HFFc6 (cell line): ENCODE data around the gene SPHK2. TPM values are rescaled to one million over a fixed set of nuclear protein-coding genes. Genes with fewer than 3 reads are reported as not detected.

ENCODE experiments used
- DNase-seq: peaks from one replicate; pipeline ENCODE4 v3.0.0-alpha.2; 2018
- H3K27ac Mint-ChIP-seq: 2 replicates; pipeline ENCODE4 v1.8.0; 2020; ENCODE audit warnings: mild to moderate bottlenecking, mixed read lengths
- H3K27me3 Mint-ChIP-seq: 2 replicates; pipeline ENCODE4 v1.8.0; 2021; ENCODE audit warnings: mild to moderate bottlenecking, moderate library complexity, mixed read lengths; ENCODE audit not compliant: insufficient read depth
- H3K36me3 Mint-ChIP-seq: 2 replicates; pipeline ENCODE4 v1.8.0; 2021; ENCODE audit warnings: low read depth, mixed read lengths
- H3K4me1 Mint-ChIP-seq: 2 replicates; pipeline ENCODE4 v1.8.0; 2020; ENCODE audit warnings: low read depth, mixed read lengths
- H3K4me3 Mint-ChIP-seq: 2 replicates; pipeline ENCODE4 v1.8.0; 2020; ENCODE audit warnings: mild to moderate bottlenecking, moderate library complexity, mixed read lengths
- H3K9me3 Mint-ChIP-seq: 2 replicates; pipeline ENCODE4 v1.8.0; 2020; ENCODE audit warnings: mild to moderate bottlenecking, mixed read lengths
- CTCF ChIP-seq: fragments of 200-600 bp; sonication (generic); IDR thresholded peaks from 2 replicates; pipeline ENCODE4 v1.5.0; 2021; ENCODE audit warnings: antibody characterized with exemption, mild to moderate bottlenecking
- total RNA-seq, 6 experiments: library from RNA; stranded (reverse); fragmentation: NEBNext Ultra II Directional; extraction: Animal tissue kit (Norgen Biotek cat#: 25700); gene quantifications; 2 replicates in 1 of 6; 3 replicates in 5 of 6; pipeline ENCODE4 v1.2.3, GENCODE V29; 2021

Gene SPHK2
- total RNA-seq, 6 experiments from 2014 or later: 20.1 to 34.0 (median 23.4) TPM

- no peak for TF ChIP-seq CTCF
- Mint-ChIP-seq H3K27me3 (peaks cover 24% of the 10 kb centered on the region), H3K27ac (peak overlapping the region; percentile 43), H3K4me1 (peaks cover 16% of the 10 kb centered on the region; the same call in 1 of the 2 replicates), H3K36me3 (peaks cover 31% of the 10 kb centered on the region), H3K4me3 (peak overlapping the region; percentile 6), H3K9me3 (no peaks in the 10 kb centered on the region)
- no peak for DNase-seq
Measured at GRCh38 chr19:48613852-48614435, 5.4 kb upstream of the SPHK2 start.

GRCh38 chr19:48614436-48615230, 4.7 kb upstream of the SPHK2 start, which contains the start of gene FAM83E:
TSS of gene FAM83E (minus strand) at chr19:48615076. CDS start at chr19:48613372, 1,704 bp downstream.
- H3K4me1 Mint-ChIP-seq: peaks cover 20% of the 10 kb centered on the region
- H3K27ac Mint-ChIP-seq: peak within 1 kb of the TSS; percentile 43
- no peak for TF ChIP-seq CTCF
- DNase-seq: no peak
- H3K9me3 Mint-ChIP-seq: no peaks in the 10 kb centered on the region
- H3K27me3 Mint-ChIP-seq: peaks cover 25% of the 10 kb centered on the region
- peaks cover 34% of the 10 kb centered on the region for H3K36me3 Mint-ChIP-seq
- H3K4me3 Mint-ChIP-seq: peak within 1 kb of the TSS; percentile 9

GRCh38 chr19:48615231-48616040, 3.9 kb upstream of the SPHK2 start:
- Mint-ChIP-seq H3K4me1 (peaks cover 28% of the 10 kb centered on the region), H3K27ac (no peak overlapping the region), H3K9me3 (no peaks in the 10 kb centered on the region), H3K4me3 (peak overlapping the region; percentile 9; the same call in 1 of the 2 replicates), H3K36me3 (peaks cover 35% of the 10 kb centered on the region), H3K27me3 (peaks cover 25% of the 10 kb centered on the region)
- DNase-seq: no peak
- no peak; the same call in 1 of the 2 replicates for TF ChIP-seq CTCF

- Mint-ChIP-seq H3K36me3 (peaks cover 35% of the 10 kb centered on the region), H3K27me3 (peaks cover 25% of the 10 kb centered on the region), H3K4me3 (peak overlapping the region; percentile 94), H3K4me1 (peaks cover 28% of the 10 kb centered on the region), H3K27ac (peak overlapping the region; percentile 69), H3K9me3 (no peaks in the 10 kb centered on the region)
- no peak for TF ChIP-seq CTCF
- no peak for DNase-seq
Measured at GRCh38 chr19:48616041-48616436, 3.3 kb upstream of the SPHK2 start.

GRCh38 chr19:48616491-48617056, 2.7 kb upstream of the SPHK2 start:
- no peak for DNase-seq
- peak overlapping the region; percentile 94 for H3K4me3 Mint-ChIP-seq
- peaks cover 38% of the 10 kb centered on the region for H3K36me3 Mint-ChIP-seq
- peaks cover 28% of the 10 kb centered on the region for H3K4me1 Mint-ChIP-seq
- H3K27ac Mint-ChIP-seq: peak overlapping the region; percentile 99
- no peak for TF ChIP-seq CTCF
- H3K9me3 Mint-ChIP-seq: no peaks in the 10 kb centered on the region
- H3K27me3 Mint-ChIP-seq: peaks cover 25% of the 10 kb centered on the region
